OCI-LY3 (cell line): Measurements from ENCODE around the gene TACC2.

Source experiments
- CTCF ChIP-seq: fragments of 200-600, 300-600 bp; sonication (generic); IDR thresholded peaks from 2 replicates; pipeline ENCODE4 v1.5.1; 2014; ENCODE audit warnings: antibody characterized with exemption, low read length, low read depth
- EZH2phosphoT487 ChIP-seq: fragments of 200-600 bp; shearing (Covaris generic); IDR thresholded peaks from 2 replicates; pipeline ENCODE4 v1.6.1; 2018; ENCODE audit warnings: antibody characterized with exemption, mixed run types, low read depth

- TF ChIP-seq CTCF (no peak), EZH2phosphoT487 (no peak)
Measured at GRCh38 chr10:122112625-122113160, 123.7 kb downstream of the TACC2 start.
